Measurements from ENCODE around the gene AP4S1. TPM values are rescaled to one million over a fixed set of nuclear protein-coding genes. Genes with fewer than 3 reads are reported as not detected.
"Not testable (repeated sequence)": the region's sequence is repeated elsewhere in the genome, so short reads cannot be mapped to it uniquely, and the experiment has no call there.

The AP4S1 gene
- total RNA-seq, 1 donor from 2014 or later = 8.1 TPM

- intact Hi-C loops (cut with micrococcal nuclease) = no loop called here
- Histone ChIP-seq H3K36me3 (no peaks in the 10 kb centered on the region), H3K9me3 (replicated peaks) (no peaks in the 10 kb centered on the region), H3K27ac (replicated peaks) (no peak overlapping the region), H3K4me3 (no peak overlapping the region), H3K4me1 (peaks cover 13% of the 10 kb centered on the region), H3K27me3 (ENCODE audit: low read depth) (no peaks in the 10 kb centered on the region)
- DNase-seq = peak; percentile 49
- TF ChIP-seq CTCF (IDR thresholded peaks at IDR 0.05; ENCODE audit: borderline replicate concordance) = no peak
These were observed 33.9 kb downstream of the AP4S1 start for GRCh38 chr14:31059152-31059924.

GRCh38 chr14:31060253-31060875 lies 34.9 kb downstream of the AP4S1 start:
- intact Hi-C loops (cut with micrococcal nuclease) = no loop called here
- H3K9me3 ChIP-seq (replicated peaks) = no peaks in the 10 kb centered on the region
- H3K4me3 ChIP-seq = no peak overlapping the region
- no peaks in the 10 kb centered on the region for H3K36me3 ChIP-seq
- H3K4me1 ChIP-seq = peaks cover 5% of the 10 kb centered on the region
- no peak overlapping the region for H3K27ac ChIP-seq (replicated peaks)
- TF ChIP-seq CTCF (IDR thresholded peaks at IDR 0.05; ENCODE audit: borderline replicate concordance) = no peak
- H3K27me3 ChIP-seq (ENCODE audit: low read depth) = no peaks in the 10 kb centered on the region
- no peak for DNase-seq

- H3K9me3 ChIP-seq (replicated peaks); H3K4me3 ChIP-seq; H3K27me3 ChIP-seq (ENCODE audit: low read depth); H3K4me1 ChIP-seq; DNase-seq; intact Hi-C loops (cut with micrococcal nuclease); H3K27ac ChIP-seq (replicated peaks); H3K36me3 ChIP-seq: not testable (repeated sequence)
These were observed 37.5 kb downstream of the AP4S1 start for GRCh38 chr14:31062908-31063307.

GRCh38 chr14:31068235-31068634 lies 42.8 kb downstream of the AP4S1 start:
- H3K4me3 ChIP-seq = no peak overlapping the region
- no peak for DNase-seq
- TF ChIP-seq CTCF (IDR thresholded peaks at IDR 0.05; ENCODE audit: borderline replicate concordance) = no peak
- no peak overlapping the region for H3K27ac ChIP-seq (replicated peaks)
- peaks cover 19% of the 10 kb centered on the region for H3K36me3 ChIP-seq
- no peaks in the 10 kb centered on the region for H3K9me3 ChIP-seq (replicated peaks)
- H3K27me3 ChIP-seq (ENCODE audit: low read depth) = no peaks in the 10 kb centered on the region
- no peaks in the 10 kb centered on the region for H3K4me1 ChIP-seq
- intact Hi-C loops (cut with micrococcal nuclease) = no loop called here

- no peak for TF ChIP-seq CTCF (IDR thresholded peaks at IDR 0.05; ENCODE audit: borderline replicate concordance)
- Histone ChIP-seq H3K4me1 (no peaks in the 10 kb centered on the region), H3K9me3 (replicated peaks) (no peaks in the 10 kb centered on the region), H3K27ac (replicated peaks) (no peak overlapping the region), H3K27me3 (ENCODE audit: low read depth) (no peaks in the 10 kb centered on the region), H3K36me3 (peaks cover 19% of the 10 kb centered on the region), H3K4me3 (no peak overlapping the region)
- intact Hi-C loops (cut with micrococcal nuclease) = no loop called here
- no peak for DNase-seq
These were observed 43.9 kb downstream of the AP4S1 start for GRCh38 chr14:31069343-31069742.

- no peak for TF ChIP-seq CTCF (IDR thresholded peaks at IDR 0.05; ENCODE audit: borderline replicate concordance)
These were observed 45.0 kb downstream of the AP4S1 start for GRCh38 chr14:31070431-31070830.

More at GRCh38 chr14:31070431-31070830, 45.0 kb downstream of the AP4S1 start:
- Histone ChIP-seq H3K4me1 (no peaks in the 10 kb centered on the region), H3K27ac (replicated peaks) (no peak overlapping the region), H3K9me3 (replicated peaks) (peaks cover 3% of the 10 kb centered on the region), H3K27me3 (ENCODE audit: low read depth) (no peaks in the 10 kb centered on the region), H3K36me3 (peaks cover 30% of the 10 kb centered on the region), H3K4me3 (no peak overlapping the region)
- DNase-seq = no peak
- intact Hi-C loops (cut with micrococcal nuclease) = no loop called here

Data from left ventricle myocardium inferior (tissue), 1 donor.